ENCODE data around the gene AIPL1. TPM values are rescaled to one million over a fixed set of nuclear protein-coding genes. Genes with fewer than 3 reads are reported as not detected.

The AIPL1 gene
- total RNA-seq, 2 donors from 2014 or later = not detected

DNA sequence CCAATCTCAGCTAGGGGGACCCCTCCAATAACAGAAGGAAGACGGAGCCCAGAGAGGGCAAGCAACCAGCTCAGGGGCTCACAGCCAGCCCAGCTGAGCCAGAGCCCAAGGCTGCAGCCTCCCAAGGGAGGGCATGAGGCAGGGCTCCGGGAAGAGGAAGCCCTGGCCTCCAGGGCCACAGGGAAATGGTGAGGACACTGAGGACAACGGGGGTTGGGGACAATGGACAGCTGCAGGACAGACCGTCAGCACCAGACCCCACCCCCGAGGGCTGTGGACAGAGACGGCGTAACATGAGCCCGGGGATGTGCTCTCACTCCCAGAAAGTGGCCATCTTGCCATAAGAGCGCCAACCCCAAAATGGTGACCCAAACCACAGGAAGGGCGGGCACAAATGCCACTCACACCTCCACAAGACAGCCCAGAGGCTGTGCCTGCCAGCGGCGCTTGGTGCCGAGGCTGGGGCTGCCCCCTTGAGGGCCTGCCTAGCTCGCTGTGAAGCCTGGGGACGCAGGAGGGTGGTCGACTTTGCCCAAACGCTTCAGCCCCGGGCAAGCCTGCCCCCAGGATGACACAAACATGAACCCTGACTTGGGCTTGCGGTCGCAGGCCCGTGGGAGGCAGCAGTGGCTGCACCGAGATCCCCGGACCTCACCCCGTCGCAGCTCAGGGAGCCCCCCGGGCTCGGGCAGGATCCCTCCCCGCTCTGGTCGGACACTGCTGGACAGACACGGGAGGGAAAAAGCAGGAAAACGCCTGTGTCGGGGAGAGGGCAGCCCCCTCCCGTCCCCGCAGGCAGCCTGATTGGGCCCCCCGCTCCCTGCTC lies 19.8 kb upstream of the AIPL1 start:
- intact Hi-C loops (cut with DNase I, micrococcal nuclease) = no loop called here
- no peak for ATAC-seq
- DNase-seq = peak in 1 of 2 donors; percentile 25

GRCh38 chr17:6453279-6454024 lies 18.5 kb upstream of the AIPL1 start:
- intact Hi-C loops (cut with DNase I, micrococcal nuclease) = no loop called here
- DNase-seq (peak in 1 of 2 donors; percentile 19), ATAC-seq (no peak)

GRCh38 chr17:6452471-6453266 lies 17.7 kb upstream of the AIPL1 start:
- intact Hi-C loops (cut with DNase I, micrococcal nuclease) = no loop called here
- ATAC-seq = no peak
- DNase-seq = peak in 1 of 2 donors; percentile 11

- intact Hi-C loops (cut with DNase I, micrococcal nuclease) = no loop called here
- ATAC-seq (no peak), DNase-seq (peak in 1 of 2 donors; percentile 10)
These were observed 16.3 kb upstream of the AIPL1 start for GRCh38 chr17:6450926-6451832.

GRCh38 chr17:6449307-6449706 lies 14.4 kb upstream of the AIPL1 start:
- intact Hi-C loops (cut with DNase I, micrococcal nuclease) = no loop called here
- DNase-seq = no peak
- no peak for ATAC-seq

DNA sequence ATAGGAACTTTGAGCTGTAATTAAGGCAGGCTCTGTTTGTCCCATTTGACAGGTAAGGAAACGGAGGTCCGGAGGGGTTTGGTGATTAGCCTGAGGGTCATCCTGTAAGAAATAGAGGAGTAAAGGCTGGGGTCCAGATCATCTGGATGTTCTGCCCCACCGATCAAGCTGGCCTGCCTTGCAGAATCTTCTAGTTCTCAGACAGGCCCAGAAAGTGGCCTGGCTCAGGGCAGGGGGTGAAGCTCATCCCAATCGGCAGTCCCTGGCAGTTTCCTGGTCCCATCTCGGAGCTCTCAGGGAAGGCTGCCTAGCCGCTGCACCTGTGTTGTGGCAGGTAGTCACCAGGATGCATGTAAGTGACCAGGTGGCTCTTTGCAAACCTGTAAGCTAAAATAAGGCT lies 13.6 kb upstream of the AIPL1 start:
- intact Hi-C loops (cut with DNase I, micrococcal nuclease) = no loop called here
- ATAC-seq = no peak
- DNase-seq = no peak

- intact Hi-C loops (cut with DNase I, micrococcal nuclease) = no loop called here
- no peak for DNase-seq
- no peak for ATAC-seq
These were observed 11.7 kb upstream of the AIPL1 start for GRCh38 chr17:6446516-6447100.

GRCh38 chr17:6444571-6445335 lies 9.8 kb upstream of the AIPL1 start:
- intact Hi-C loops (cut with DNase I, micrococcal nuclease) = no loop called here
- DNase-seq = no peak
- ATAC-seq = no peak

DNA sequence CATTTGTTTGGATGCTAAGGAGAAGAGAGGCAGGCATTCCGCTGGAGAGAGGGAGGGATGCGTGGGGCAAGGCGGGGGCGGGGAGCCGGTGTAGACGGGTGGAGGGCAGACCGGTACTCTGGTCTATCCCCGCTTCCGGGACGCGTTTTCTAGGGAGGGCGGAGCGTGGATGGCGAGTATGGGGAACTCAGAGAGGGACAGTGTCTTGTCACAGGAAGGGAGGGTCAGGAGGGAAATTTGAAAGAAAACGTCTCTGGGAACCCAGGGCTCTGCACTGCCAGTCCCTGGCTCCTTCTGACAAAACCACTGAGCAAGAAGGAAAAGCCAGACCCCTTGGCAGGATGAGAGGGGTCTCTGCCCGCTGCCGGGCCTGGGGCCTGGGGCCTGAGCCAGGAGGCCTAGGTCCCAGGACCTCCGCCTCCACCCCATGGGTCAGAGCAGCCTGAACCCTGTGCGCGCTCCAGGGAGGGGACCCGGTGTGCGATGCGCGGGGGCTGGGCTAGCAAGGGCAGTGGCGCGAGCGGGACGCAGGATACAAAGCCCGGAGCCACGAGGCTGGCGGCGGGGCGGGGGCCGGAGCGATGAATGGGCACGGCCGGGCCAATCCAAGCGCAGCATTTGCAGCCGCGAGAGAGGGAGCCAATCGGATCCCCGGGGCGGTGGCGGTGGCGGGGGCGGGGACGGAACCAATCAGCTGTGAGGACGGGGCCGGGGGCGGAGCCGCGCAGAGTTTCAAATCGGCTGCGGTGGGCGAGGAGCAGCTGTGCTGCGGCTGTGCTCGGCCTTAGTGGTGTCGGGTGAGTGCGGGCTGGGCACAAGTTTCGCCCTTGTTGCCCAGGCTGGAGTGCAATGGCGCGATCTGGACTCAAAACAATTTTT lies 9.0 kb upstream of the AIPL1 start, which contains the start of gene PIMREG:
Gene PIMREG, plus strand, starts transcription at position 764 of the 879 bp plus-strand sequence. CDS start 656 bp downstream, outside the sequence.
- ATAC-seq (peak; percentile 97), DNase-seq (peak; percentile 94 to 97)
- intact Hi-C loops (cut with DNase I, micrococcal nuclease) = no loop called here

DNA sequence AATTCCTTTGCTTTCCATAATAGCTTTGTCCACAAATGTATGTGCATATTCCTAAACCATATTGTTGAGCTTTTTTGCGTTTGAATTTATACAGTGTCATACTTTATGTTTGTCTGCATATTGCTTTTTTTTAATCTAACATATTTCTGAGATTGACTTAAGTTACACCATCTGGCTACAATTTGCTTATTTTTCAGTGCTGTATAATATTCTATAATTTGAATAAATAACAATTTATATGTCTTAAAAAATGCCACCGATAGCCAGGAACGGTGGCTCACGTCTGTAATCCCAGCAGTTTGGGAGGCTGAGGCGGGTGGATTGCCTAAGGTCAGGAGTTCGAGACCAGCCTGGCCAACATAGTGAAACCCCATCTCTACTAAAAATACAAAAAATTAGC lies 7.9 kb upstream of the AIPL1 start:
- intact Hi-C loops (cut with DNase I, micrococcal nuclease) = no loop called here
- ATAC-seq = no peak
- DNase-seq = no peak

- ATAC-seq (no peak), DNase-seq (no peak)
- intact Hi-C loops (cut with DNase I, micrococcal nuclease) = no loop called here
These were observed 5.0 kb upstream of the AIPL1 start for GRCh38 chr17:6439951-6440350.

- ATAC-seq (no peak), DNase-seq (no peak)
- intact Hi-C loops (cut with DNase I, micrococcal nuclease) = no loop called here
These were observed 3.0 kb upstream of the AIPL1 start for GRCh38 chr17:6437956-6438355.

DNA sequence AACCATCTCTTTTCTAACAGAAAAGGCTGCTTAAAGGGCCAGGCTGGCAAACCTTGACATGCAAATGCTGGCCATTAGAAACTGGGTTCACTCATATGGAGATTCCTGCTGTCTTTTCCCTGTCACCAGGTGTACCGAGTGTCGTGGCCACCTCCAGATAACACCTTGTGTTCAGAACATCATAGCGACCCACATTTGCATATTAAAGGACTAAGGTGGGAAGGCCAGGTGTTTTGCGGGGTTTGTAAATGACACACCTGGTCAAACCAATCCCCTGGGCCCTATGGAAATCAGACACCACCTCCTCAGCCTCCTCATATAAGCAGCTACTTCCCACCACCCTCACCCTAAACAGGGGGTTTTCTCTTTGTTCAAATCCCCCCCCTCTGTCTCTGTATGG lies 2.5 kb upstream of the AIPL1 start:
- ATAC-seq = no peak

GRCh38 chr17:6435968-6436367 lies 1.0 kb upstream of the AIPL1 start:
- DNase-seq (peak; percentile 41 to 69), ATAC-seq (peak; percentile 98)
- intact Hi-C loops (cut with DNase I, micrococcal nuclease) = no loop called here

More for the DNA sequence above, 2.5 kb upstream of the AIPL1 start:
- intact Hi-C loops (cut with DNase I, micrococcal nuclease) = no loop called here
- DNase-seq = no peak

DNA sequence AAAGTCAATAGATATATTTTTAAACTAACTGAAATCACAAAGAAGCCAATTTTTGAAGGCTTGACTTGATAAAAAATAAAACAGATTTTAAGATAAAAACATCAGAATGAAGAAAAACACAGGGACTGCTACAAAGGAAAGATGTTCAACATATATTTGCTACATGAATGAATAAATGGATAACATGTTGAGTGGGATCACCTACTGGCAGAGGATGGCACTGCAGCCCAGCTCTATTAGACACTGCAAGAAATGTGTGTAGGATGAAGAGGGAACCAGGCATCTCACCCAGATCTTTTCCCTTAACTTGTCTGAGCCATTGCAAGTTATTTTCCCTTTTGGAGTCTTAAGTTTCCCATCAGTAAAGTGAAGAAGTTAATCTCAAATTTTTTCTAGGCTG lies 4.2 kb downstream of the AIPL1 start:
- ATAC-seq (no peak), DNase-seq (no peak)
- intact Hi-C loops (cut with DNase I, micrococcal nuclease) = no loop called here

DNA sequence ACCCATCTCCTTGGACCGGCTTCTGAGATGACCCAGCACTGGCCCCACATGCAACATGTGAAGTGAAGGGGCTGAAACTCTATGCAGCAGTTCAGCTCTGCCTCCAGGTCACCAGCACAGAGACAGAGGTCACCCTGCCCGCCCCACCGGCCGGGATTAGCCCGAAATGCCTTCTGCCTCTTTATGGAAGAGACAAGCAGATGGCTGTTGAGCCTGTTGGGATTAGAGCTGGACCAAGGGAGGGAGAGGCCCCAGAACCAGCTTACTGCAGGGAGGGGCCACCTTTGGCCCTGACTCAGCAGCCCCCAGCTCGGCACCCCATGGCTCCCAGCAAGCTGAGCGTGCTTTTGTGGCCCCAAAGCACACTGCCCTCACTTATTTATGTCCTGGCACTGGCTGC lies 5.7 kb downstream of the AIPL1 start:
- intact Hi-C loops (cut with DNase I, micrococcal nuclease) = no loop called here
- ATAC-seq (no peak), DNase-seq (no peak)
